Stimulated activated CD4-positive, alpha-beta T cell treated with anti-CD3 and anti-CD28 coated beads, Interleukin-4, amount 100 ng/mL, for 4 hours (primary cell): ENCODE results near the gene WDR70.
"Not testable (repeated sequence)": the region's sequence is repeated elsewhere in the genome, so short reads cannot be mapped to it uniquely, and the experiment has no call there.

Experiments
- DNase-seq, 2 experiments: peaks; one replicate each; pipeline ENCODE4 v3.0.0-alpha.2; 2020

WDR70 gene

GRCh38 chr5:37575541-37576489 is 196.7 kb downstream of the WDR70 start:
- no peak for DNase-seq

GRCh38 chr5:37576552-37576951 is 197.4 kb downstream of the WDR70 start:
- DNase-seq: no peak

- DNase-seq: no peak
Measured at GRCh38 chr5:37578176-37578575, 199.1 kb downstream of the WDR70 start.

- DNase-seq: no peak
Measured at GRCh38 chr5:37580106-37580505, 201.0 kb downstream of the WDR70 start.

GRCh38 chr5:37582202-37582601 is 203.1 kb downstream of the WDR70 start:
- no peak for DNase-seq

GRCh38 chr5:37593292-37593691 is 214.2 kb downstream of the WDR70 start:
- DNase-seq: not testable (repeated sequence)

- not testable (repeated sequence) for DNase-seq
Measured at GRCh38 chr5:37594864-37595263, 215.7 kb downstream of the WDR70 start.

GRCh38 chr5:37598733-37599132 is 219.6 kb downstream of the WDR70 start:
- no peak for DNase-seq

GRCh38 chr5:37601163-37601562 is 222.0 kb downstream of the WDR70 start:
- DNase-seq: no peak

- no peak for DNase-seq
Measured at GRCh38 chr5:37603072-37603471, 224.0 kb downstream of the WDR70 start.

GRCh38 chr5:37604290-37604689 is 225.2 kb downstream of the WDR70 start:
- DNase-seq: no peak

- no peak for DNase-seq
Measured at GRCh38 chr5:37606148-37606547, 227.0 kb downstream of the WDR70 start.

- no peak for DNase-seq
Measured at GRCh38 chr5:37606632-37607248, 227.6 kb downstream of the WDR70 start.

- DNase-seq: no peak
Measured at GRCh38 chr5:37615184-37615583, 236.1 kb downstream of the WDR70 start.

GRCh38 chr5:37619353-37619752 is 240.2 kb downstream of the WDR70 start:
- DNase-seq: no peak

GRCh38 chr5:37622354-37622753 is 243.2 kb downstream of the WDR70 start:
- not testable (repeated sequence) for DNase-seq

GRCh38 chr5:37626266-37626665 is 247.1 kb downstream of the WDR70 start:
- no peak for DNase-seq

GRCh38 chr5:37628876-37629275 is 249.8 kb downstream of the WDR70 start:
- DNase-seq: no peak

GRCh38 chr5:37631939-37632338 is 252.8 kb downstream of the WDR70 start:
- no peak for DNase-seq

- DNase-seq: no peak
Measured at GRCh38 chr5:37637165-37637845, 258.2 kb downstream of the WDR70 start.

GRCh38 chr5:37638897-37639296 is 259.8 kb downstream of the WDR70 start:
- DNase-seq: no peak

GRCh38 chr5:37640088-37640487 is 261.0 kb downstream of the WDR70 start:
- DNase-seq: no peak

- DNase-seq: no peak
Measured at GRCh38 chr5:37641933-37642332, 262.8 kb downstream of the WDR70 start.

GRCh38 chr5:37645707-37646106 is 266.6 kb downstream of the WDR70 start:
- no peak for DNase-seq
